Hepatocyte (in vitro differentiated cells): ENCODE data around the gene AKAP6. TPM values are rescaled to one million over a fixed set of nuclear protein-coding genes. Genes with fewer than 3 reads are reported as not detected.
A peak's percentile ranks its signal among the peaks of the same experiment; 100 is the strongest.

Source experiments
- DNase-seq: peaks from one replicate; pipeline ENCODE4 v3.0.0-alpha.2; 2016; ENCODE audit warnings: low spot score
- H2AFZ ChIP-seq: fragments of 200-600 bp; sonication (generic); 2 replicates; pipeline ENCODE4 v1.6.0; 2016; ENCODE audit warnings: antibody characterized with exemption, mild to moderate bottlenecking
- H3K27ac ChIP-seq: fragments of 200-600 bp; sonication (generic); 2 replicates; pipeline ENCODE4 v1.5.1; 2016; ENCODE audit warnings: mild to moderate bottlenecking
- H3K27me3 ChIP-seq: fragments of 200-600 bp; sonication (generic); 2 replicates; pipeline ENCODE4 v1.6.1; 2016
- H3K36me3 ChIP-seq: fragments of 200-600 bp; sonication (generic); replicated peaks from 2 replicates; pipeline ENCODE4 v1.5.1; 2016; ENCODE audit warnings: low read depth; ENCODE audit not compliant: insufficient read depth
- H3K4me1 ChIP-seq: fragments of 200-600 bp; sonication (generic); 2 replicates; pipeline ENCODE4 v1.5.1; 2016; ENCODE audit warnings: mild to moderate bottlenecking, moderate library complexity; ENCODE audit not compliant: insufficient read depth
- H3K4me2 ChIP-seq: fragments of 200-600 bp; sonication (generic); 2 replicates; pipeline ENCODE4 v1.6.0; 2016
- H3K4me3 ChIP-seq: fragments of 200-600 bp; sonication (generic); 2 replicates; pipeline ENCODE4 v1.5.1; 2016; ENCODE audit warnings: mild to moderate bottlenecking
- H3K79me2 ChIP-seq: fragments of 200-600 bp; sonication (generic); 2 replicates; pipeline ENCODE4 v1.6.0; 2017; ENCODE audit warnings: mild to moderate bottlenecking
- H3K9me2 ChIP-seq: fragments of 200-600 bp; sonication (generic); replicated peaks from 2 replicates; pipeline ENCODE4 v1.6.0; 2017; ENCODE audit warnings: mild to moderate bottlenecking; ENCODE audit not compliant: insufficient read depth
- H3K9me3 ChIP-seq: fragments of 200-600 bp; sonication (generic); 2 replicates; pipeline ENCODE4 v1.5.1; 2016; ENCODE audit warnings: low read depth, mild to moderate bottlenecking
- H4K20me1 ChIP-seq: fragments of 200-600 bp; sonication (generic); 2 replicates; pipeline ENCODE4 v1.6.0; 2016; ENCODE audit warnings: mild to moderate bottlenecking; ENCODE audit not compliant: insufficient read depth, poor library complexity, severe bottlenecking
- EZH2 ChIP-seq: fragments of 200-600 bp; sonication (generic); IDR thresholded peaks from 2 replicates; pipeline ENCODE4 v1.6.1; 2016; ENCODE audit warnings: antibody characterized with exemption, mild to moderate bottlenecking, borderline replicate concordance
- EZH2phosphoT487 ChIP-seq: fragments of 200-600 bp; sonication (generic); IDR thresholded peaks from one replicate; pipeline ENCODE4 v1.6.1; 2018; ENCODE audit warnings: antibody characterized with exemption, mild to moderate bottlenecking, low read depth, moderate library complexity; ENCODE audit not compliant: unreplicated experiment, severe bottlenecking
- WGBS: methylation state at CpG from one replicate; pipeline ENCODE4 v1.1.6; 2016; ENCODE audit warnings: low lambda C conversion rate; ENCODE audit errors: missing lambda C conversion rate; 5-methylcytosine and 5-hydroxymethylcytosine counted together
- polyA plus RNA-seq: library from polyadenylated mRNA; unstranded; fragments of >200 nt; fragmentation: Nextera tagmentation; extraction: Ambion mirVana; gene quantifications from 2 replicates; pipeline ENCODE4 v1.2.1, GENCODE V29; 2016
- total RNA-seq: library from RNA; depleted of rRNA; stranded (reverse); fragments of >200 nt; gene quantifications from 2 replicates; pipeline ENCODE4 v1.2.3, GENCODE V29; 2014
- TF ChIP-seq, protein P1 (sequence below): fragments of 200-600 bp; sonication (generic); IDR thresholded peaks from 2 replicates; pipeline ENCODE4 v1.5.1; 2016; ENCODE audit warnings: antibody characterized with exemption, mild to moderate bottlenecking; ENCODE audit not compliant: poor library complexity

The AKAP6 gene
- total and polyA plus RNA-seq, 2 experiments from 2014 or later: 1.1 to 2.1 TPM

DNA sequence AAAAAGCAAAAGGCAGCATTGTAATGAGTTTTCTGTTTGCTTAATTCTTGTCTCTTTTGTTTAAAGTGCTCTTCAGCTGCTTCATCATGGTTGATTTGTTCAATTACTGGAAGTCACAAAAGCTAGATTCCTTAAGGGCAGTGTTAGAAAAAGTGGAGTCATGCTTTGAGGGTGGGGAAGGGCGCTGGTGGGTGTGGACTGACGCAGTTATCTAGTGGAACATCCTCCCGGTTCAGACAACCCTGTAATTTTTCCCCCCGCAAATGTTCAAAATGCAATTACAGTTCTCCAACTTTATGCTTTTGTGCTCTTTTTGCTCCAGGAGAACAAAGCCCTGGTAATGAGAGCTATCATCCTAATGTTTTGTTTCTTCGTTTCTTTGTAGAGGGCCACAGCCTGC is 2.1 kb downstream of the AKAP6 start:
- Histone ChIP-seq H2AFZ (peak overlapping the region; percentile 30), H3K36me3 (no peaks in the 10 kb centered on the region), H3K9me2 (no peaks in the 10 kb centered on the region), H3K4me2 (no peak overlapping the region), H3K27ac (peak overlapping the region; percentile 44), H3K4me1 (peaks cover 20% of the 10 kb centered on the region), H3K27me3 (no peaks in the 10 kb centered on the region), H3K4me3 (no peak overlapping the region), H3K79me2 (no peaks in the 10 kb centered on the region), H4K20me1 (no peaks in the 10 kb centered on the region), H3K9me3 (no peaks in the 10 kb centered on the region)
- DNase-seq: no peak
- TF ChIP-seq EZH2phosphoT487: no peak
- TF ChIP-seq, protein P1, sequence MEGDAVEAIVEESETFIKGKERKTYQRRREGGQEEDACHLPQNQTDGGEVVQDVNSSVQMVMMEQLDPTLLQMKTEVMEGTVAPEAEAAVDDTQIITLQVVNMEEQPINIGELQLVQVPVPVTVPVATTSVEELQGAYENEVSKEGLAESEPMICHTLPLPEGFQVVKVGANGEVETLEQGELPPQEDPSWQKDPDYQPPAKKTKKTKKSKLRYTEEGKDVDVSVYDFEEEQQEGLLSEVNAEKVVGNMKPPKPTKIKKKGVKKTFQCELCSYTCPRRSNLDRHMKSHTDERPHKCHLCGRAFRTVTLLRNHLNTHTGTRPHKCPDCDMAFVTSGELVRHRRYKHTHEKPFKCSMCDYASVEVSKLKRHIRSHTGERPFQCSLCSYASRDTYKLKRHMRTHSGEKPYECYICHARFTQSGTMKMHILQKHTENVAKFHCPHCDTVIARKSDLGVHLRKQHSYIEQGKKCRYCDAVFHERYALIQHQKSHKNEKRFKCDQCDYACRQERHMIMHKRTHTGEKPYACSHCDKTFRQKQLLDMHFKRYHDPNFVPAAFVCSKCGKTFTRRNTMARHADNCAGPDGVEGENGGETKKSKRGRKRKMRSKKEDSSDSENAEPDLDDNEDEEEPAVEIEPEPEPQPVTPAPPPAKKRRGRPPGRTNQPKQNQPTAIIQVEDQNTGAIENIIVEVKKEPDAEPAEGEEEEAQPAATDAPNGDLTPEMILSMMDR: no peak
- no peak for TF ChIP-seq EZH2
- 67% methylated on average over 5 of the region's 5 CpGs for WGBS

- H3K9me3 ChIP-seq: no peaks in the 10 kb centered on the region
- H3K4me3 ChIP-seq: no peak overlapping the region
- no peaks in the 10 kb centered on the region for H3K79me2 ChIP-seq
- no peak overlapping the region for H2AFZ ChIP-seq
- H3K36me3 ChIP-seq: no peaks in the 10 kb centered on the region
- 55% methylated on average over 2 of the region's 2 CpGs for WGBS
- H3K4me1 ChIP-seq: peaks cover 20% of the 10 kb centered on the region
- H3K27me3 ChIP-seq: no peaks in the 10 kb centered on the region
- TF ChIP-seq EZH2phosphoT487 (no peak), EZH2 (no peak)
- TF ChIP-seq, protein P1: no peak
- H3K4me2 ChIP-seq: peak overlapping the region; percentile 18
- peak overlapping the region; percentile 38 for H3K27ac ChIP-seq
- no peaks in the 10 kb centered on the region for H3K9me2 ChIP-seq
- DNase-seq: no peak
- H4K20me1 ChIP-seq: no peaks in the 10 kb centered on the region
These were observed 3.6 kb downstream of the AKAP6 start for GRCh38 chr14:32332415-32333316.

- H3K27me3 ChIP-seq: no peaks in the 10 kb centered on the region
- H3K4me2 ChIP-seq: no peak overlapping the region
- H3K9me2 ChIP-seq: no peaks in the 10 kb centered on the region
- H3K27ac ChIP-seq: no peak overlapping the region
- no peaks in the 10 kb centered on the region for H3K36me3 ChIP-seq
- H3K9me3 ChIP-seq: no peaks in the 10 kb centered on the region
- DNase-seq: no peak
- H3K79me2 ChIP-seq: no peaks in the 10 kb centered on the region
- no peak overlapping the region for H2AFZ ChIP-seq
- TF ChIP-seq EZH2phosphoT487 (no peak), EZH2 (no peak)
- TF ChIP-seq, protein P1: no peak
- 81% methylated on average over 2 of the region's 2 CpGs for WGBS
- peaks cover 15% of the 10 kb centered on the region for H3K4me1 ChIP-seq
- H4K20me1 ChIP-seq: no peaks in the 10 kb centered on the region
- H3K4me3 ChIP-seq: no peak overlapping the region
These were observed 7.6 kb downstream of the AKAP6 start for GRCh38 chr14:32336702-32337101.
